OCI-LY7 (cell line): ENCODE data around the gene KCNJ8. TPM values are rescaled to one million over a fixed set of nuclear protein-coding genes. Genes with fewer than 3 reads are reported as not detected.

ENCODE experiments used
- BruUV-seq: library from RNA; stranded (reverse); fragments of 400-500 nt; replicated peaks from 2 replicates; lab custom pipeline; 2021; lab: Mats Ljungman, UMichigan
- CTCF ChIA-PET: fragments of 300-600 bp; sonication (Branson Sonifier 250); formaldehyde crosslinking; loops from one replicate; lab custom pipeline; 2022; ENCODE audit warnings: antibody characterized with exemption; ENCODE audit not compliant: unreplicated experiment; lab: Charles Lee
- POLR2A ChIA-PET: fragments of 300-600 bp; sonication (Branson Sonifier 250); formaldehyde crosslinking; loops from one replicate; lab custom pipeline; 2022; ENCODE audit warnings: antibody characterized with exemption; lab: Charles Lee
- DNase-seq: peaks from one replicate; pipeline ENCODE4 v3.0.0-alpha.2; 2015; ENCODE audit warnings: low spot score
- H2AFZ ChIP-seq: fragments of 200-600 bp; sonication (generic), shearing (Covaris generic); 2 replicates; pipeline ENCODE4 v1.6.1; 2014; ENCODE audit warnings: mild to moderate bottlenecking, antibody characterized with exemption, low read length, moderate library complexity
- H3K27ac ChIP-seq: fragments of 200-600 bp; sonication (generic); 2 replicates; pipeline ENCODE4 v1.5.1; 2014; ENCODE audit warnings: mixed run types, low read depth, mild to moderate bottlenecking, moderate library complexity, low read length, inconsistent platforms; ENCODE audit not compliant: poor library complexity, severe bottlenecking
- H3K36me3 ChIP-seq: fragments of 200-600 bp; sonication (generic); 2 replicates; pipeline ENCODE4 v1.6.1; 2014; ENCODE audit warnings: mild to moderate bottlenecking, antibody characterized with exemption, low read length, moderate library complexity, mixed read lengths; ENCODE audit not compliant: insufficient read depth
- H3K4me1 ChIP-seq: fragments of 200-600 bp; sonication (generic); 2 replicates; pipeline ENCODE4 v1.5.1; 2014; ENCODE audit warnings: mild to moderate bottlenecking, low read length; ENCODE audit not compliant: insufficient read depth, poor library complexity, severe bottlenecking
- H3K4me2 ChIP-seq: fragments of 200-600 bp; sonication (generic); 2 replicates; pipeline ENCODE4 v1.6.1; 2014; ENCODE audit warnings: mild to moderate bottlenecking, low read length
- H3K4me3 ChIP-seq: fragments of 200-600 bp; sonication (generic); 2 replicates; pipeline ENCODE4 v1.5.1; 2014; ENCODE audit warnings: mild to moderate bottlenecking, low read depth, low read length; ENCODE audit not compliant: poor library complexity, severe bottlenecking
- H3K79me2 ChIP-seq: fragments of 200-600 bp; sonication (generic); 2 replicates; pipeline ENCODE4 v1.6.1; 2016; ENCODE audit warnings: low read depth, mild to moderate bottlenecking, low read length, moderate library complexity, mixed read lengths; ENCODE audit not compliant: insufficient read depth
- H3K9me2 ChIP-seq: fragments of 200-600 bp; sonication (generic); 2 replicates; pipeline ENCODE4 v1.6.1; 2016; ENCODE audit warnings: mild to moderate bottlenecking, low read length, mixed read lengths; ENCODE audit not compliant: insufficient read depth
- H3K9me3 ChIP-seq: fragments of 200-600 bp; sonication (generic); 2 replicates; pipeline ENCODE4 v1.6.1; 2014; ENCODE audit warnings: mild to moderate bottlenecking, mixed run types, low read length, mixed read lengths
- H4K20me1 ChIP-seq: fragments of 200-600 bp; sonication (generic); 2 replicates; pipeline ENCODE4 v1.6.1; 2014; ENCODE audit warnings: mild to moderate bottlenecking, antibody characterized with exemption, low read length, moderate library complexity, mixed read lengths; ENCODE audit not compliant: insufficient read depth
- EZH2phosphoT487 ChIP-seq: fragments of 200-600 bp; sonication (generic); IDR thresholded peaks from 2 replicates; pipeline ENCODE4 v1.6.1; 2018; ENCODE audit warnings: low read depth, borderline replicate concordance, mild to moderate bottlenecking, mixed run types, antibody characterized with exemption, low read length, moderate library complexity, mixed read lengths
- intact Hi-C: fragments of 100-400 bp; cut with micrococcal nuclease; formaldehyde crosslinking; loops from one replicate; pipeline ENCODE4 v1.10.0; 2022; ENCODE audit not compliant: unreplicated experiment
- total RNA-seq, 2 experiments: library from RNA; depleted of rRNA in 1 of 2; stranded (reverse); fragments of >200 nt in 1 of 2; shearing (Covaris generic) in 1 of 2; gene quantifications; 2 replicates each; pipeline ENCODE4 v1.2.3, GENCODE V29; 2014 to 2022
- TF ChIP-seq, protein P1 (sequence below): fragments of 200-600 bp; sonication (generic); conservative IDR thresholded peaks from 2 replicates; pipeline ENCODE4 v1.5.1; 2014; ENCODE audit warnings: mild to moderate bottlenecking, antibody characterized with exemption, low read length, moderate library complexity, mixed read lengths

Gene KCNJ8
- total RNA-seq, 2 experiments from 2014 or later: not detected

DNA sequence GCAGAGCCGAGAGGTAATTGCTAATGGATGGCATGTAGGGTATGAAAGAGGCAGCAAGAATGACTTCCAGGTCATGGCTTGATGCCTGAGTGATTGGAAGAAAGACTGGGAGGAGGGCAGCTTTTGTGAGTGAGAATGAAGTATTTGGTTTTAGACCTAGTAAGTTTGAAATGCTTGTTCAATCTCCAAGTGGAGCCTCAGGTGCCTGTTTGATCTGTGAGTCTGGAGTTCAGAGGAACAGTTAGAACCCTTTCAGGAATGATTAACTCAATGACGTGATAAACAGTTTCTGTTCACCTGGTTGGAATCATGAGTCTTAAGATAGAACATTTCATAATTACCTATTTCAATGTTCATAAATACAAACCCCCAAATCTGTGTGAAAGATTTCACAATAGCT lies 10.4 kb downstream of the KCNJ8 start:
- H3K9me2 ChIP-seq: no peaks in the 10 kb centered on the region
- CTCF ChIA-PET: no interaction called here
- intact Hi-C loops: no loop called here
- TF ChIP-seq, protein P1, sequence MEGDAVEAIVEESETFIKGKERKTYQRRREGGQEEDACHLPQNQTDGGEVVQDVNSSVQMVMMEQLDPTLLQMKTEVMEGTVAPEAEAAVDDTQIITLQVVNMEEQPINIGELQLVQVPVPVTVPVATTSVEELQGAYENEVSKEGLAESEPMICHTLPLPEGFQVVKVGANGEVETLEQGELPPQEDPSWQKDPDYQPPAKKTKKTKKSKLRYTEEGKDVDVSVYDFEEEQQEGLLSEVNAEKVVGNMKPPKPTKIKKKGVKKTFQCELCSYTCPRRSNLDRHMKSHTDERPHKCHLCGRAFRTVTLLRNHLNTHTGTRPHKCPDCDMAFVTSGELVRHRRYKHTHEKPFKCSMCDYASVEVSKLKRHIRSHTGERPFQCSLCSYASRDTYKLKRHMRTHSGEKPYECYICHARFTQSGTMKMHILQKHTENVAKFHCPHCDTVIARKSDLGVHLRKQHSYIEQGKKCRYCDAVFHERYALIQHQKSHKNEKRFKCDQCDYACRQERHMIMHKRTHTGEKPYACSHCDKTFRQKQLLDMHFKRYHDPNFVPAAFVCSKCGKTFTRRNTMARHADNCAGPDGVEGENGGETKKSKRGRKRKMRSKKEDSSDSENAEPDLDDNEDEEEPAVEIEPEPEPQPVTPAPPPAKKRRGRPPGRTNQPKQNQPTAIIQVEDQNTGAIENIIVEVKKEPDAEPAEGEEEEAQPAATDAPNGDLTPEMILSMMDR: no peak
- TF ChIP-seq EZH2phosphoT487: no peak
- POLR2A ChIA-PET: no interaction called here
- H3K36me3 ChIP-seq: no peaks in the 10 kb centered on the region
- BruUV-seq: no TSS peak
- H3K4me1 ChIP-seq: no peaks in the 10 kb centered on the region
- no peaks in the 10 kb centered on the region for H4K20me1 ChIP-seq
- H3K4me2 ChIP-seq: no peak overlapping the region
- no peaks in the 10 kb centered on the region for H3K79me2 ChIP-seq
- no peak overlapping the region for H3K4me3 ChIP-seq
- H3K9me3 ChIP-seq: no peaks in the 10 kb centered on the region
- no peak for DNase-seq
- H3K27ac ChIP-seq: no peak overlapping the region
- H2AFZ ChIP-seq: no peak overlapping the region

DNA sequence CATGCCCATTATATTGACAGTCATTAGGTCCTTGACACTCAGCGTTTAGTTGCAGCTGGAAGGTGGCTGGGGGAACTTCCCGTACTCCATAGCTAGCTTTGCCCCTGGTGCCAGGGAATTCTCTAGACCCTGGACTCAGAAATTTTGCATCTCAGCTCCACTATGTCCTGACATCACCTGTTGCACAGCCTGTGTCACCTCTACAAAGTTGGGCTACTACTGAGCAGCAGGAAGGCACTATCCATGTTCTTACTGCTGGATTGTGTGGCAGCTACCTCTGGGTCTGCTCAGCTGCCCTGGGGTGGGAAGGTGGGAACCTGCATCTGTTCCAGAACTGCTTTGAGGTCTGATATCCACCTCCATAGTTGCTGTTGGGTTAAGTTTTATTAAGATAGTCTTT lies 11.0 kb downstream of the KCNJ8 start:
- H3K9me3 ChIP-seq: no peaks in the 10 kb centered on the region
- no peak overlapping the region for H3K4me3 ChIP-seq
- H4K20me1 ChIP-seq: no peaks in the 10 kb centered on the region
- H3K36me3 ChIP-seq: no peaks in the 10 kb centered on the region
- no peaks in the 10 kb centered on the region for H3K79me2 ChIP-seq
- no peak overlapping the region for H3K4me2 ChIP-seq
- intact Hi-C loops: no loop called here
- no TSS peak for BruUV-seq
- H2AFZ ChIP-seq: no peak overlapping the region
- DNase-seq: no peak
- ChIA-PET POLR2A (no interaction called here), CTCF (no interaction called here)
- no peak for TF ChIP-seq EZH2phosphoT487
- TF ChIP-seq, protein P1: no peak
- H3K27ac ChIP-seq: no peak overlapping the region
- H3K9me2 ChIP-seq: no peaks in the 10 kb centered on the region
- H3K4me1 ChIP-seq: no peaks in the 10 kb centered on the region

DNA sequence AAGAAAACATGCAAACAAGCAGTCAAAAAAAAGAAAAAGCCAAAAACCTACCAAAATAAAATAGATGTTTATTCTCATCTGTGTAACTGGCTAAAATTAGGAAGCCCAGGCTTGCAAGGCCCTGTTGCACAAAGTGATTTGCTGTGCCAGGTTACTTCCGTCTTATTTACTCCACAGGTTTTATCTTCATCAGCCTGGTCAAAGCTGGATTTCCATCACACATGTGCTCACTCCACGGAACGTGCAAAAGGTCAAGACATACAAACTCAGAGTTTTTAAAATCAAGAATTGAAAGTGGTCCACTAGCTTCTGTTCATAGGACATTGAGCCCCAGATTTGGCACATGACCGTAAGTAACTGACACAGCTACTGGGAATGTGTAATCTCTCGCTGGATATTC lies 14.8 kb downstream of the KCNJ8 start:
- CTCF ChIA-PET: no interaction called here
- BruUV-seq: no TSS peak

More for the DNA sequence above, 14.8 kb downstream of the KCNJ8 start:
- POLR2A ChIA-PET: no interaction called here
- Histone ChIP-seq H2AFZ (no peak overlapping the region), H3K27ac (no peak overlapping the region), H3K79me2 (no peaks in the 10 kb centered on the region), H3K9me2 (no peaks in the 10 kb centered on the region), H4K20me1 (no peaks in the 10 kb centered on the region), H3K9me3 (no peaks in the 10 kb centered on the region), H3K36me3 (no peaks in the 10 kb centered on the region), H3K4me2 (no peak overlapping the region), H3K4me3 (no peak overlapping the region), H3K4me1 (no peaks in the 10 kb centered on the region)
- no peak for DNase-seq
- intact Hi-C loops: no loop called here
- no peak for TF ChIP-seq EZH2phosphoT487
- TF ChIP-seq, protein P1: no peak
